NK-92 treated with Interleukin-12 subunit alpha and Interleukin-12 subunit beta, amount 100 ng/mL, for 24 hours (cell line): Measurements from ENCODE around the gene MAPRE2.
"Not testable (repeated sequence)": the region's sequence is repeated elsewhere in the genome, so short reads cannot be mapped to it uniquely, and the experiment has no call there.

ENCODE experiments used
- DNase-seq: peaks from one replicate; lab custom pipeline; 2025; lab: John Stamatoyannopoulos, UW

MAPRE2 gene

GRCh38 chr18:35091841-35092240 lies 50.6 kb downstream of the MAPRE2 start:
- DNase-seq: no peak

- DNase-seq: no peak
Measured at GRCh38 chr18:35095983-35096676, 54.9 kb downstream of the MAPRE2 start.

GRCh38 chr18:35096677-35097011 lies 55.4 kb downstream of the MAPRE2 start:
- DNase-seq: no peak

GRCh38 chr18:35097195-35097594 lies 56.0 kb downstream of the MAPRE2 start:
- DNase-seq: no peak

- DNase-seq: no peak
Measured at GRCh38 chr18:35097763-35098162, 56.5 kb downstream of the MAPRE2 start.

DNA sequence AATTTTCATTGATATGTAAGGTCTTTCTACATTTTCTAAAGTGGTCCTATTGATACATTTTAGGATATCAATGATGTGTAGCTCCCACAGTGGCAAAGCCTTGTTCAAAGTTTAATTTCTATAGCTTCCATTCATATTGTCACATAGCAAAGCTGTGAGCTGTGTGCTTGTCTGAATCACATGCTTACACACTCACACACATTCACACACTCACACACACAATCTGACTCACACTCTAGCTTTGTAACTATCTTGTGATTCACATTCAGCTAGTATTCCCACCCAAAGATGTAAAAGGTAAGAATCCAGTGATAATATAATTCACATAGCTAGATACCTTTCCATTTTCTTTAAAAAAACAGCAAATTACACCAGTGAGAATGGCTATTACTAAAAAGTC lies 58.7 kb downstream of the MAPRE2 start:
- no peak for DNase-seq

GRCh38 chr18:35104391-35105051 lies 63.3 kb downstream of the MAPRE2 start:
- DNase-seq: no peak

DNA sequence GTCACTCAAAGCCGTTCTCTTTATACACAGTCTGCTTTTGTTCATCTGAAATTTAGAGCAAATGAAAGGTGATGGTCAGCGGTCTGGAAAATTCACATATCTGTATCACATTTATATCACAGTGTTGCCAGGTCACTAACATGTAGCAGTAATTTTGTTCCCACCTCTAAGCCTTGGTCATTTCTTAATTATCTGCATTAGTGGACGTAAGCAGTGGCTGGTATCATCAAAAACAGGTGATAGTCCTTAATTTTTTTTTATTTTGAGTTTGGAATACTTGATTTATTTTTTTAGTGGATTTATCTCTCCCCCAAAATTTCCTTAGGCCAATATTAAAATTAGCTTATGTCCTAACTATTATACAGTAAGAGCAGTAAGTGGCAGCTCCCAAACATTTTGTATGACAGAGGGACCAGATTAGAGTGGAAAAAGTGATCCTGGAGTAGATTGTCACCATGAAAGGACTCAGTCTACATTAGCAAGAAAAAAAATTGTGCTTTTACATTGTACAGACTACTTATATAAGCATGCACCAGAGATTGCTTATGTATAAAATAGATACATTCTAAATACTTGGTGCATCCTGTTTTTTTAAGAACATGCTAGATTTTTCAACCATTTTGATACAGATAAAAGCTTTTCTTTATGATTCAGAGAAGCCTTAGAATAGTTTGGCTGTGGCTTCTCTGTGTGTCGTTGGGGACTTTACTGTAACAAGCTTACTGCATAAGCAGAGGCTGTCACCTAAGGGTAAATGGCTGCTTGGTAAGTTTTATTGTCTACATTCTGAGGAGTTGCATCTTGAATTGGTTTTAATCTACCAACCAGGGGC lies 65.0 kb downstream of the MAPRE2 start:
- DNase-seq: no peak

DNA sequence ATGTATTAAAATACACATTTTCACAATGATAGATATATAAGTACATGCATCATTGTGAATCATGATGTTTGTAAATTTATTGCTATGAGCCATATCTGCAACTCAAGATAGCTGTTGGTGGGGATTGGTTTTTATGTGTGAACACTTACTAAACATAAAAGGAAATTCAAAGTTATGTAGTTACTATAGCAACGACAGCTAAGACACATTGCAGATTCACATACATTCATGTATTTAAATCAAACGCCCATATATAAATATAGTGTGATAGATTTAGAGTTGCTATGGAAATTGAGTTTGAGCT lies 65.6 kb downstream of the MAPRE2 start:
- no peak for DNase-seq

- no peak for DNase-seq
Measured at GRCh38 chr18:35107216-35107615, 66.0 kb downstream of the MAPRE2 start.

- DNase-seq: not testable (repeated sequence)
Measured at GRCh38 chr18:35108088-35108487, 66.9 kb downstream of the MAPRE2 start.

DNA sequence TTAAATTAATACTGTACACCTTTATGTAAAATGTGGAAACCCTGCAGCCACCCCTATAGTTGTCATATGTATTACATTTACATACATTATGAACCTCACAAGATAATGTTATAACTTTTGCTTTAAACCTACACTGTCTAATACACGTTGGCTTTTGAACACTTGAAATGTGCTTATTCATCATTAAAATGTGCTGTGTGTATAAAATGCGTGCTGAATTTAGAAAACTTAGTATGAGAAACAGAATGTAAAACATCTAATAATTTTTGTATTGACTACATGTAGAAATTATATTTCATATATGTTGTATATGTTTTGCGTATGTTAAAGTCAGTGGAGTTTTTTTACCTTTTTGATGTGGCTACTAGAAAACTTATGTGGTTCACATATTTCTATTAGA lies 68.8 kb downstream of the MAPRE2 start:
- DNase-seq: no peak

- no peak for DNase-seq
Measured at GRCh38 chr18:35110554-35111485, 69.6 kb downstream of the MAPRE2 start.

DNA sequence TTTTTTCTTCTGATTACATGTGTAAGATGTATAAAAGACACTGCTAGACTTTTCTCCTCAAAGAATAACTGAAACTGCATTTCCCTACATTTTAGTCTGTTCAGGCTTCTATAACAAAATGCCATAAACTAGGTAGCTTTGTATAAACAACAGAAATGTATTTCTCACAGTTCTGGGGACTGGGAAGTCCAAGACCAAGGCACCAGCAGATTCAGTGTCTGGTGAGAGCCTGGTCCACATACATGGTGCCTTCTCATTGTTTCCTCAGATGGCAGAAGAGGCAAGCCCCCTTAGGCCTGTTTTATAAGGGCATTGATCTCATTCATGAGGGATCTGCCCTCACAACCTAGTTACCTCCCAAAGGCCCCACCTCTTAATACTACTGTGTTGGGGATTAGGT lies 71.5 kb downstream of the MAPRE2 start:
- no peak for DNase-seq

DNA sequence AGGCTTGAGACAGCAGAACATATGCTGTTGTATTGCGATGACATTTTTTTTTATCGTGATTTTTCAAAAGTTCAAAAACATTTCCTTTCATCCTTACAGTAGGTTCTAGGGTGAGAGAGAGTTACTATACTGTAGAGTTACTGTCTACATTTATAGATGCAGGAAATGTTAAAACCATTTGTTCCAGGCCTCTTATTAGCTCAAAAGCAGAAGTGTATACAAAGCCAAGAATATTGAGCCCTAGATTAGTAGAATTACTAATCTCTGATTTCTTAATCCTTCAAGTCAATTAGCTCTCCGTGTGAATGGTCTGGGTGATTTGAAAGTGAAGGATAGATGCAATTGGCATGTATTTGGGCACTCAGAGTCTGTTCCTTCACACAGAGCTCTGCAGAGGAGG lies 73.1 kb downstream of the MAPRE2 start:
- DNase-seq: no peak

DNA sequence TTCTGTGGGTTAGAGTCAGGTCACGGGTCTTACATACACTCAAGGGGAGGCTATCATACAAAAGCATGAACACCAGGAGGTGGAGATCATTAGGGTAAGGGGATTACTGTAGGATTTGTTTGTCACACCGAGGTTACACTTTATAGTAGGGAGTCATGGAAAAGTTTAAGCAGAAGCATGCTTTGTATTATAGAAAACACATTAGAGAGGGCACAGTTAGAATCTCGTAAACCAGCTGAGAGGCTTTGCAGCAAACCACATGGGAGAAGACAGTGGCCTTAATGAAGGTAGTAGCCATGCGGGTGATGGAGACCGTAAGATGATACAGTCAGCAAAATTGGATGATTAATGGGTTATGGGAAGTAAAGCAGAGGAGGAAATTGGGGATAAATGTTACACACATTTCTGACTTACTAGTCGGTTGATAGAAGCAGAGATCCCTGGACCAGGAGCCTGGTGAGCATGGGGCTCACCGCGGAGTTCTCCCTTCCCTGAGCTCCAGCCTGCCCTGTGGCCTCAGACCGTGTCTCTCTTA lies 75.6 kb downstream of the MAPRE2 start:
- DNase-seq: no peak

GRCh38 chr18:35117372-35117771 lies 76.2 kb downstream of the MAPRE2 start:
- DNase-seq: no peak

- no peak for DNase-seq
Measured at GRCh38 chr18:35117951-35118411, 76.8 kb downstream of the MAPRE2 start.

- DNase-seq: no peak
Measured at GRCh38 chr18:35118641-35119040, 77.4 kb downstream of the MAPRE2 start.

DNA sequence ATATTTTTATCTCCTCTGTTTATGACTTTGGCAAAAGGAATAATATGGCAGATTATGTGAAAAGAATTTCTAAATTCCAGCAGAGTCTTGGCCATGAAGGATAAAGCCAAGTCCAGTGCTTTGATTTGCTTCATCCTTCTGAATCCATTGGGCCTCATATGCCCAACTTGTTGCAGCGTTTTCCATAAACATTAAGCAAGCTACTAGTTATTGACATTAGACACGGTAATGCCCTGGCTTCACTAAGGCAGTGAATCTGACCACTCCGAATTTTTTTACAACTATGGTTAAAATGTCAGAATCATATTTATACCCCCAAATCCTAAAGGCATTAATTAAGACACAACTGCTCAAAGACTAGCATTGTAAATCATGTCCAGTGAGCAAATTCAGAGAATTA lies 79.8 kb downstream of the MAPRE2 start:
- no peak for DNase-seq

GRCh38 chr18:35121531-35121930 lies 80.3 kb downstream of the MAPRE2 start:
- DNase-seq: no peak
